Keratinocyte (primary cell): ENCODE measurements around the gene TMCC2. TPM values are rescaled to one million over a fixed set of nuclear protein-coding genes. Genes with fewer than 3 reads are reported as not detected.

ENCODE experiments used
- DNase-seq: peaks from one replicate; pipeline ENCODE4 v3.0.0-alpha.2; 2011; ENCODE audit warnings: low read depth, missing footprints, low spot score
- FAIRE-seq: peaks from 2 replicates; lab custom pipeline; 2011; peaks lifted over from hg19 to GRCh38; lab: Jason Lieb, UNC
- H2AFZ ChIP-seq: 2 replicates; pipeline ENCODE4 v1.6.0; 2012; ENCODE audit warnings: low read length, control low read depth, inconsistent platforms; ENCODE audit not compliant: control insufficient read depth
- H3K27ac ChIP-seq: 2 replicates; pipeline ENCODE4 v1.5.1; 2011; ENCODE audit warnings: low read length; ENCODE audit not compliant: control insufficient read depth, insufficient read depth
- H3K27me3 ChIP-seq: 3 replicates; pipeline ENCODE4 v1.6.0; 2011; ENCODE audit warnings: low read length; ENCODE audit not compliant: control insufficient read depth, insufficient read depth; ENCODE audit errors: extremely low read depth
- H3K36me3 ChIP-seq, 2 experiments: 2 replicates in 1 of 2; 3 replicates in 1 of 2; pipeline ENCODE4 v1.5.1; 2011; ENCODE audit warnings: low read length in 2 of 2, mild to moderate bottlenecking in 1 of 2; ENCODE audit not compliant: control insufficient read depth in 2 of 2, insufficient read depth in 2 of 2; ENCODE audit errors: extremely low read depth in 1 of 2
- H3K4me1 ChIP-seq: 3 replicates; pipeline ENCODE4 v1.5.1; 2011; ENCODE audit warnings: low read length; ENCODE audit not compliant: control insufficient read depth, insufficient read depth; ENCODE audit errors: extremely low read depth
- H3K4me2 ChIP-seq: 3 replicates; pipeline ENCODE4 v1.6.0; 2011; ENCODE audit warnings: low read depth, low read length; ENCODE audit not compliant: control insufficient read depth, insufficient read depth; ENCODE audit errors: extremely low read depth
- H3K4me3 ChIP-seq, 3 experiments: fragments of 200-600 bp in 1 of 3; sonication (generic) in 1 of 3; 2 replicates in 2 of 3; 3 replicates in 1 of 3; pipeline ENCODE4 v1.5.1; 2011 to 2016; ENCODE audit warnings: low read length in 3 of 3, mild to moderate bottlenecking in 3 of 3, control low read depth in 2 of 3, inconsistent platforms in 1 of 3, low read depth in 1 of 3, mixed read lengths in 1 of 3, mixed run types in 1 of 3, moderate library complexity in 1 of 3; ENCODE audit not compliant: control insufficient read depth in 2 of 3, insufficient read depth in 2 of 3; ENCODE audit errors: extremely low read depth in 1 of 3
- H3K79me2 ChIP-seq: 2 replicates; pipeline ENCODE4 v1.6.0; 2012; ENCODE audit warnings: low read length; ENCODE audit not compliant: control insufficient read depth, insufficient read depth
- H3K9ac ChIP-seq: 3 replicates; pipeline ENCODE4 v1.6.0; 2011; ENCODE audit warnings: low read length; ENCODE audit not compliant: control insufficient read depth, insufficient read depth; ENCODE audit errors: extremely low read depth
- H3K9me1 ChIP-seq: 3 replicates; pipeline ENCODE4 v1.6.0; 2011; ENCODE audit warnings: low read length; ENCODE audit not compliant: control insufficient read depth, insufficient read depth; ENCODE audit errors: extremely low read depth
- H3K9me3 ChIP-seq: 2 replicates; pipeline ENCODE4 v1.5.1; 2012; ENCODE audit warnings: low read depth, low read length; ENCODE audit not compliant: control insufficient read depth
- H4K20me1 ChIP-seq: 3 replicates; pipeline ENCODE4 v1.6.0; 2011; ENCODE audit warnings: low read length; ENCODE audit not compliant: control insufficient read depth, insufficient read depth; ENCODE audit errors: extremely low read depth
- EZH2 ChIP-seq: IDR thresholded peaks from one replicate; pipeline ENCODE4 v1.6.1; 2012; ENCODE audit warnings: inconsistent platforms, mild to moderate bottlenecking, low read length, moderate library complexity
- dilution Hi-C: fragments of 300-500 bp; cut with MboI; formaldehyde crosslinking; loops from one replicate; pipeline ENCODE4 v1.7.0; 2020; ENCODE audit warnings: low sequenced_read_pairs; ENCODE audit not compliant: extremely low pct_ligation_motif_present
- polyA plus RNA-seq, 5 experiments: library from polyadenylated mRNA; depleted of rRNA in 3 of 5; stranded (reverse) in 3 of 5; stranded (forward) in 1 of 5; unstranded in 1 of 5; fragments of >200 nt; gene quantifications; 1 replicate in 1 of 5; 2 replicates in 3 of 5; 3 replicates in 1 of 5; pipeline versions ENCODE4 v1.2.1 to v1.2.3, GENCODE V29; 2011 to 2012; ENCODE audit warnings: missing spikeins in 2 of 5, low read depth in 1 of 5, low replicate concordance in 1 of 5
- TF ChIP-seq, protein P1 (sequence below), 3 experiments: IDR thresholded peaks in 1 of 3; conservative IDR thresholded peaks in 1 of 3; optimal IDR thresholded peaks in 1 of 3; 2 replicates in 2 of 3; 3 replicates in 1 of 3; pipeline versions ENCODE3 to v1.5.1; 2011; ENCODE audit warnings: low read length in 3 of 3, mild to moderate bottlenecking in 3 of 3, moderate library complexity in 2 of 3, control low read depth in 1 of 3, inconsistent platforms in 1 of 3; ENCODE audit not compliant: insufficient read depth in 2 of 3; ENCODE audit errors: extremely low read depth in 1 of 3

Gene TMCC2
- polyA plus RNA-seq, 1 donor (not counting 4 experiments of a cell fraction or from before 2014, with no cell fraction given): 0.60 TPM

DNA sequence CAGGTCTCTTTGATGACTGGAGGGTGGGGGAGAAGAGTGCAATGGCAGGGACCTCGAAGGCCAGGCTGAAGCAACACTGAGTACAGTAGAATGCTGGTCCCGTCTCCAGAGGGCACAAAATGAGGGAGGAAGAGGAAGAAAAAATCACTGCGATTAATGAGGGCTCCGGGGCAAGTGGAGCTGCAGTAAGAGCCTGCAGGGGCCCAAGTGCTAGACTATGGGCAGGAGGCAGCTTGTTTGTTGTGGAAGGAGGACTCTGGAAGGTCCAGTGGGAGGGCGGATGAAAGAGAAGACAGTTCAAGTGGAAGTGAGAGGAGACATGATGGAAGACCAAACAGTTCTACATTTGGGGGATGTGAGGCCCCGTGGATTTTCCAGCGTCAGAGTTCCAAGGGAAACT is 17.4 kb downstream of the TMCC2 start:
- no peak overlapping the region for H3K9ac ChIP-seq
- no peak overlapping the region for H2AFZ ChIP-seq
- H3K4me3 ChIP-seq: no peak overlapping the region
- no peaks in the 10 kb centered on the region for H3K79me2 ChIP-seq
- DNase-seq (no peak), FAIRE-seq (no peak)
- no peak overlapping the region for H3K27ac ChIP-seq
- H3K9me1 ChIP-seq: no peaks in the 10 kb centered on the region
- H3K27me3 ChIP-seq: no peaks in the 10 kb centered on the region
- H3K36me3 ChIP-seq: no peaks in the 10 kb centered on the region
- no peaks in the 10 kb centered on the region for H4K20me1 ChIP-seq
- dilution Hi-C loops: no loop called here
- H3K4me2 ChIP-seq: no peak overlapping the region
- H3K4me1 ChIP-seq: no peaks in the 10 kb centered on the region
- H3K9me3 ChIP-seq: no peaks in the 10 kb centered on the region
- TF ChIP-seq, protein P1, sequence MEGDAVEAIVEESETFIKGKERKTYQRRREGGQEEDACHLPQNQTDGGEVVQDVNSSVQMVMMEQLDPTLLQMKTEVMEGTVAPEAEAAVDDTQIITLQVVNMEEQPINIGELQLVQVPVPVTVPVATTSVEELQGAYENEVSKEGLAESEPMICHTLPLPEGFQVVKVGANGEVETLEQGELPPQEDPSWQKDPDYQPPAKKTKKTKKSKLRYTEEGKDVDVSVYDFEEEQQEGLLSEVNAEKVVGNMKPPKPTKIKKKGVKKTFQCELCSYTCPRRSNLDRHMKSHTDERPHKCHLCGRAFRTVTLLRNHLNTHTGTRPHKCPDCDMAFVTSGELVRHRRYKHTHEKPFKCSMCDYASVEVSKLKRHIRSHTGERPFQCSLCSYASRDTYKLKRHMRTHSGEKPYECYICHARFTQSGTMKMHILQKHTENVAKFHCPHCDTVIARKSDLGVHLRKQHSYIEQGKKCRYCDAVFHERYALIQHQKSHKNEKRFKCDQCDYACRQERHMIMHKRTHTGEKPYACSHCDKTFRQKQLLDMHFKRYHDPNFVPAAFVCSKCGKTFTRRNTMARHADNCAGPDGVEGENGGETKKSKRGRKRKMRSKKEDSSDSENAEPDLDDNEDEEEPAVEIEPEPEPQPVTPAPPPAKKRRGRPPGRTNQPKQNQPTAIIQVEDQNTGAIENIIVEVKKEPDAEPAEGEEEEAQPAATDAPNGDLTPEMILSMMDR (optimal IDR thresholded peaks at IDR 0.05 in 1 of 3, IDR thresholded peaks at IDR 0.05 in 1 of 3, conservative IDR thresholded peaks at IDR 0.05 in 1 of 3; ENCODE audit: extremely low read depth in 1 of 3, insufficient read depth in 2 of 3, low read length in 3 of 3): no peak
- TF ChIP-seq EZH2: no peak

DNA sequence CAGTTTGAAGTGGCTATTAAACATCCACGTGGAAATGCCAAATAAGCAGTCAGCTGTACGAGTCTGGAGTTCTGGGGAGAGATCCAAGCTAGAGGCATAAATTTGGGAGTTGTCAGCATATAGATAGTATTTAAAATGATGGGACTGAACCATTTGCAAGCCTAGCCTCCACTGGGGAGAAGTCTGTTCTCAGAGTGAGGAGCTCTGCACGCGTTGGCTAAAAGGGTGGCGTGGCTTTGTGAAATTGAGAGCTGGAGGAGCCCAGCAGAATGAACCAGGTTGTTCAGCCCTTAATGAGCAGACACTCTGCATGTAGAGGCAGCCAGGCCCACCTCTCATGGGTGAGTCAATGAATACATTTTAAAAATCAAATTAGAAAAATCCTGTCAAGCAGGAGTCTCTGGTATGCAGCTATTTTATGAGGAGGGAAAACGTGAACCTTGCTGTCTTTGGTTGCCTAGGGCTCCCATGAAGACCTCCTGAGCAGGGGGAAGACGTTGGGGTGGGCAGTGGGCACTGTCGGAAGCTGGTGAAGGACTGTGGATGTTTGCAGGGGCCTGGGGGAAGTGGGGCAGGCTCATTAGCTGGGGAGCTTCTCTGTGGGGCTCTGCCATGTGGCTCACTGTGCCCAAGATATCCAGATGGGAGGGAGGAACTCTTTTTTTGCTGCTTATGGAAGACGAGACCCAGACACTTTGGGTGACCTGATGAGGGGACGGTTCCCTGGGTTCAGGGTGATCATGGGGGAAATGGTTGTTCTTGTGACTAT is 18.8 kb downstream of the TMCC2 start:
- no peaks in the 10 kb centered on the region for H3K36me3 ChIP-seq
- H3K27me3 ChIP-seq: no peaks in the 10 kb centered on the region
- no peaks in the 10 kb centered on the region for H3K9me3 ChIP-seq
- H3K4me2 ChIP-seq: no peak overlapping the region
- H2AFZ ChIP-seq: no peak overlapping the region
- TF ChIP-seq, protein P1 (optimal IDR thresholded peaks at IDR 0.05 in 1 of 3, IDR thresholded peaks at IDR 0.05 in 1 of 3, conservative IDR thresholded peaks at IDR 0.05 in 1 of 3; ENCODE audit: extremely low read depth in 1 of 3, insufficient read depth in 2 of 3, low read length in 3 of 3): no peak
- no peak for TF ChIP-seq EZH2
- H3K9me1 ChIP-seq: no peaks in the 10 kb centered on the region
- FAIRE-seq (no peak), DNase-seq (no peak)
- dilution Hi-C loops: no loop called here
- no peak overlapping the region for H3K27ac ChIP-seq
- H3K4me1 ChIP-seq: no peaks in the 10 kb centered on the region
- no peaks in the 10 kb centered on the region for H4K20me1 ChIP-seq
- no peak overlapping the region for H3K9ac ChIP-seq
- H3K79me2 ChIP-seq: no peaks in the 10 kb centered on the region
- no peak overlapping the region for H3K4me3 ChIP-seq
